ENCODE data around the gene RSPH4A. TPM values are rescaled to one million over a fixed set of nuclear protein-coding genes. Genes with fewer than 3 reads are reported as not detected.

RSPH4A gene
- total and polyA plus RNA-seq, 2 of the 8 experiments (the other 6 are each of a cell fraction or from before 2014, with no cell fraction given): 0.38 to 0.52 TPM

GRCh38 chr6:116633685-116634084 lies 17.4 kb downstream of the RSPH4A start:
- no peak overlapping the region for H3K56ac ChIP-seq (replicated peaks; ENCODE audit: insufficient read length, low read depth, low read length)
- H3K18ac ChIP-seq (ENCODE audit: extremely low read depth, low read length): no peak overlapping the region
- DNase-seq (ENCODE audit: low read depth in 1 of 2, low spot score in 2 of 2) (no peak), FAIRE-seq (peak; percentile 24)
- H3K27ac ChIP-seq (ENCODE audit: low read depth, low read length): no peak overlapping the region
- H3K36me3 ChIP-seq (ENCODE audit: control insufficient read depth in 2 of 4, insufficient read depth in 4 of 4, low read length in 3 of 4): peaks cover 0 to 6% (median under 1%) of the 10 kb centered on the region in 4 experiments; a peak in 2 of 8 replicates
- H3K4me3 ChIP-seq (ENCODE audit: extremely low read depth in 1 of 4, insufficient read depth in 2 of 4, low read depth in 3 of 4, low read length in 4 of 4): no peak overlapping the region
- no peak overlapping the region for H2BK12ac ChIP-seq (ENCODE audit: low read depth, low read length)
- ChIA-PET CTCF (ENCODE audit: partially characterized antibody) (interaction anchor here (0.6 to 1.7 kb wide), 10 partner anchors 10 to 264 kb away, joined by 3 to 9 read pairs (median 3); no protein-coding TSS in a partner anchor), POLR2A (ENCODE audit: partially characterized antibody) (interaction anchor here (1.5 kb wide), 1 partner anchor 62 kb away, joined by 3 read pairs; the partner anchor contains the start of gene RWDD1)
- H4K91ac ChIP-seq (replicated peaks; ENCODE audit: insufficient read length, low read length): no peak overlapping the region
- no peak overlapping the region for H2AK5ac ChIP-seq (ENCODE audit: low read depth, low read length)
- no peak overlapping the region for H2BK5ac ChIP-seq (ENCODE audit: low read depth, low read length)
- H2BK20ac ChIP-seq (ENCODE audit: low read length): no peak overlapping the region
- H4K5ac ChIP-seq (ENCODE audit: insufficient read length, low read depth, low read length): no peak overlapping the region
- no peak overlapping the region for H3K4me2 ChIP-seq (ENCODE audit: insufficient read depth in 1 of 2, low read depth in 2 of 2, low read length in 2 of 2)
- no peak overlapping the region for H2BK15ac ChIP-seq (ENCODE audit: low read length)
- no peak overlapping the region for H3K23ac ChIP-seq (ENCODE audit: insufficient read length)
- H3K4me1 ChIP-seq (replicated peaks in 1 of 4; ENCODE audit: control insufficient read depth in 3 of 4, insufficient read depth in 4 of 4, low read length in 3 of 4): no peaks in the 10 kb centered on the region
- no peak overlapping the region for H2AFZ ChIP-seq (ENCODE audit: low read length)
- 81% methylated on average over 2 of the region's 2 CpGs; no CpG with 5 or more reads in 1 of the 2 experiments for WGBS, 2 experiments (ENCODE audit: extremely low coverage in 1 of 2, insufficient coverage in 1 of 2, insufficient read length in 1 of 2, insufficient replicate concordance in 2 of 2, low coverage in 1 of 2, low lambda C conversion rate in 2 of 2, missing lambda C conversion rate in 1 of 2)
- no peak overlapping the region for H3K4ac ChIP-seq (replicated peaks; ENCODE audit: insufficient read length, low read depth, low read length)
- H4K20me1 ChIP-seq (replicated peaks in 1 of 2; ENCODE audit: control insufficient read depth in 1 of 2, insufficient read depth in 2 of 2, low read length in 2 of 2): no peaks in the 10 kb centered on the region
- H3K27me3 ChIP-seq (replicated peaks in 1 of 4; ENCODE audit: control insufficient read depth in 3 of 4, extremely low read depth in 1 of 4, insufficient read depth in 3 of 4, low read length in 3 of 4): no peaks in the 10 kb centered on the region
- no peak overlapping the region for H3K14ac ChIP-seq (ENCODE audit: insufficient read length)
- no peak overlapping the region for H4K8ac ChIP-seq (ENCODE audit: extremely low read depth, insufficient read depth, low read length)
- no peak overlapping the region for H3K9ac ChIP-seq (replicated peaks in 1 of 4; ENCODE audit: extremely low read depth in 1 of 4, low read depth in 3 of 4, low read length in 3 of 4)
- H3K79me2 ChIP-seq (ENCODE audit: control insufficient read depth in 1 of 2, insufficient read depth in 2 of 2, low read length in 2 of 2): no peaks in the 10 kb centered on the region
- H3K79me1 ChIP-seq (ENCODE audit: low read depth, low read length): no peaks in the 10 kb centered on the region
- peaks cover 0 to 4% of the 10 kb centered on the region in 2 experiments; a peak in 1 of 4 replicates for H3K9me3 ChIP-seq (ENCODE audit: insufficient read depth in 2 of 2, low read depth in 1 of 2, low read length in 1 of 2)
- H3K23me2 ChIP-seq (ENCODE audit: low read depth, low read length): no peaks in the 10 kb centered on the region
- H2BK120ac ChIP-seq (replicated peaks; ENCODE audit: low read depth, low read length): no peak overlapping the region
- peak; percentile 30 to 65 (median 60) for TF ChIP-seq CTCF (IDR thresholded peaks at IDR 0.05; ENCODE audit: control extremely low read depth in 1 of 3, insufficient read depth in 1 of 3, low read depth in 1 of 3, low read length in 3 of 3)

All from H1 (cell line).